K562 (cell line): ENCODE data around the gene A4GNT. TPM values are rescaled to one million over a fixed set of nuclear protein-coding genes. Genes with fewer than 3 reads are reported as not detected.
"Not testable (repeated sequence)": the region's sequence is repeated elsewhere in the genome, so short reads cannot be mapped to it uniquely, and the experiment has no call there.

ENCODE experiments used
- ATAC-seq: fragments of 200-7000 bp; cut with Tn5 transposase; 3 replicates; pipeline ENCODE4 v1.9.1; 2020; ENCODE audit warnings: moderate library complexity
- BruUV-seq: library from RNA; stranded (reverse); fragments of 400-500 nt; replicated peaks from 2 replicates; lab custom pipeline; 2021; lab: Mats Ljungman, UMichigan
- CTCF ChIA-PET: fragments of 300-600 bp; formaldehyde crosslinking; extraction: SDS; loops from one replicate; lab custom pipeline; 2021; ENCODE audit warnings: low intra/inter-chr PET ratio; lab: Yijun Ruan, JAX
- POLR2A ChIA-PET: fragments of 300-600, 350-650 bp; sonication (Branson Sonifier 250); formaldehyde crosslinking; extraction: SDS; loops from one replicate; lab custom pipeline; 2021; ENCODE audit warnings: antibody characterized with exemption, inconsistent platforms; lab: Yijun Ruan, JAX
- DNase-seq, 4 experiments: peaks; one replicate each; pipeline versions ENCODE4 v3.0.0 to v3.0.0-alpha.2; 2011 to 2018; ENCODE audit warnings: low spot score in 3 of 4, mixed read lengths in 3 of 4; ENCODE audit errors: extremely low read depth in 1 of 4
- FAIRE-seq: peaks from 2 replicates; lab custom pipeline; 2011; peaks lifted over from hg19 to GRCh38; lab: Jason Lieb, UNC
- H2AFZ ChIP-seq: 2 replicates; pipeline ENCODE4 v1.6.0; 2011; ENCODE audit warnings: low read depth, low read length, control low read depth, inconsistent platforms
- H3K27ac ChIP-seq: fragments of 200-600 bp; 3 replicates; pipeline ENCODE4 v1.8.0; 2011; ENCODE audit warnings: low read depth, mild to moderate bottlenecking, control low read depth, inconsistent platforms, low read length, moderate library complexity, mixed read lengths; ENCODE audit errors: extremely low read depth
- H3K27me3 ChIP-seq, 2 experiments: fragments of 300-600 bp in 1 of 2; 2 replicates in 1 of 2; 3 replicates in 1 of 2; pipeline versions ENCODE4 v1.6.0 to v1.8.0; 2011; ENCODE audit warnings: inconsistent platforms in 2 of 2, low read length in 2 of 2, mild to moderate bottlenecking in 1 of 2, mixed read lengths in 1 of 2, moderate library complexity in 1 of 2; ENCODE audit not compliant: control insufficient read depth in 2 of 2, insufficient read depth in 2 of 2
- H3K36me3 ChIP-seq: fragments of 300-600 bp; 3 replicates; pipeline ENCODE4 v1.8.0; 2011; ENCODE audit warnings: mild to moderate bottlenecking, low read length, inconsistent platforms; ENCODE audit not compliant: control insufficient read depth, insufficient read depth
- H3K4me1 ChIP-seq, 2 experiments: fragments of 200-600 bp in 1 of 2; replicated peaks in 1 of 2; 2 replicates in 1 of 2; 3 replicates in 1 of 2; pipeline versions ENCODE4 v1.5.1 to v1.8.0; 2011; ENCODE audit warnings: inconsistent platforms in 2 of 2, low read length in 2 of 2, mild to moderate bottlenecking in 1 of 2, mixed read lengths in 1 of 2, moderate library complexity in 1 of 2; ENCODE audit not compliant: control insufficient read depth in 2 of 2, insufficient read depth in 2 of 2
- H3K4me2 ChIP-seq: 2 replicates; pipeline ENCODE4 v1.6.1; 2011; ENCODE audit warnings: low read length, control low read depth, inconsistent platforms, mixed read lengths; ENCODE audit not compliant: insufficient read depth
- H3K4me3 ChIP-seq: fragments of 200-600 bp; sonication (generic), shearing (Covaris generic); 2 replicates; pipeline ENCODE4 v1.5.1; 2016; ENCODE audit warnings: control low read depth, inconsistent platforms
- H3K79me2 ChIP-seq: fragments of 200-600 bp; 3 replicates; pipeline ENCODE4 v1.8.0; 2011; ENCODE audit warnings: low read length, inconsistent platforms; ENCODE audit not compliant: control insufficient read depth, insufficient read depth
- H3K9ac ChIP-seq, 2 experiments: 2 replicates each; pipeline versions ENCODE4 v1.6.0 to v1.6.1; 2011; ENCODE audit warnings: low read depth in 2 of 2, low read length in 2 of 2, control low read depth in 1 of 2, inconsistent platforms in 1 of 2, mild to moderate bottlenecking in 1 of 2, mixed read lengths in 1 of 2; ENCODE audit not compliant: insufficient read depth in 1 of 2
- H3K9me1 ChIP-seq: one replicate; pipeline ENCODE4 v1.6.0; 2011; ENCODE audit warnings: inconsistent platforms, mild to moderate bottlenecking, low read length, moderate library complexity; ENCODE audit not compliant: control insufficient read depth, insufficient read depth
- H3K9me3 ChIP-seq: replicated peaks from 2 replicates; pipeline ENCODE4 v1.5.1; 2011; ENCODE audit warnings: low read depth, low read length, inconsistent platforms; ENCODE audit not compliant: control insufficient read depth, insufficient read depth
- H4K20me1 ChIP-seq: replicated peaks from 2 replicates; pipeline ENCODE4 v1.6.1; 2011; ENCODE audit warnings: low read length, inconsistent platforms, mixed read lengths; ENCODE audit not compliant: control insufficient read depth, insufficient read depth
- E2F4 ChIP-seq: sonication (generic); formaldehyde crosslinking; IDR thresholded peaks from 2 replicates; pipeline ENCODE4 v1.8.0; 2022; ENCODE audit warnings: mild to moderate bottlenecking, low read depth, missing genetic modification reagents
- ELF1 ChIP-seq: fragments of 200-800 bp; sonication (Bioruptor generic); IDR thresholded peaks from 2 replicates; pipeline ENCODE4 v1.6.1; 2016; ENCODE audit warnings: missing genetic modification characterization, missing compliant biosample characterization
- GABPB2 ChIP-seq: fragments of 250-450 bp; sonication (Bioruptor Pico); conservative IDR thresholded peaks from 2 replicates; pipeline ENCODE4 v1.5.1; 2021; ENCODE audit warnings: mild to moderate bottlenecking
- GATA2 ChIP-seq: sonication (generic); formaldehyde crosslinking; IDR thresholded peaks from 2 replicates; pipeline ENCODE4 v1.4.0; 2020; ENCODE audit warnings: mild to moderate bottlenecking, missing genetic modification reagents
- KLF16 ChIP-seq: IDR thresholded peaks from 2 replicates; pipeline ENCODE4 v1.6.1; 2016; ENCODE audit warnings: antibody characterized with exemption
- MBD1 ChIP-seq: fragments of 250-450 bp; sonication (Bioruptor Pico); IDR thresholded peaks from 2 replicates; pipeline ENCODE4 v1.8.0; 2022; ENCODE audit warnings: inconsistent platforms
- MCM5 ChIP-seq: fragments of 450-650 bp; IDR thresholded peaks from 2 replicates; pipeline ENCODE4 v1.6.1; 2016; ENCODE audit warnings: low read depth
- NCOA2 ChIP-seq, 2 experiments: fragments of 450-650 bp; IDR thresholded peaks; 2 replicates each; pipeline ENCODE4 v1.6.1; 2018; ENCODE audit warnings: mild to moderate bottlenecking in 2 of 2, moderate library complexity in 1 of 2; ENCODE audit not compliant: partially characterized antibody in 2 of 2
- RFX7 ChIP-seq: fragments of 250-450 bp; sonication (Bioruptor Pico); IDR thresholded peaks from 2 replicates; pipeline ENCODE4 v1.5.1; 2021; ENCODE audit warnings: mild to moderate bottlenecking
- SMAD3 ChIP-seq: fragments of 450-650 bp; formaldehyde crosslinking; conservative IDR thresholded peaks from 2 replicates; pipeline ENCODE4 v1.4.0; 2020; ENCODE audit warnings: mild to moderate bottlenecking
- TBP ChIP-seq: optimal IDR thresholded peaks from 2 replicates; pipeline ENCODE3; 2011; ENCODE audit warnings: low read depth, low read length, improper control_type of control experiment
- ZNF23 ChIP-seq: fragments of 250-450 bp; sonication (Bioruptor Pico); IDR thresholded peaks from 2 replicates; pipeline ENCODE4 v1.4.0; 2020; ENCODE audit warnings: mild to moderate bottlenecking
- WGBS: fragments of 100-300 bp; shearing (Covaris generic); methylation state at CpG from one replicate; pipeline ENCODE4 v1.1.6; 2016; ENCODE audit warnings: low coverage, mixed read lengths; ENCODE audit not compliant: insufficient coverage; ENCODE audit errors: missing lambda C conversion rate; 5-methylcytosine and 5-hydroxymethylcytosine counted together
- in situ Hi-C: fragments of 300-500 bp; cut with MboI; formaldehyde crosslinking; loops from 4 replicates; pipeline ENCODE4 v1.15.0; 2018; ENCODE audit warnings: inconsistent platforms, mixed read lengths
- intact Hi-C: fragments of 100-400 bp; cut with micrococcal nuclease; formaldehyde crosslinking; loops from 2 replicates; pipeline ENCODE4 v1.14.2; 2022
- polyA plus RNA-seq, 8 experiments: library from polyadenylated mRNA; depleted of rRNA in 4 of 8; stranded (reverse) in 5 of 8; unstranded in 3 of 8; fragments of >200 nt; fragmentation: Nextera tagmentation in 2 of 8; fragmentation: Illumina TruSeq in 1 of 8; extraction: Ambion mirVana in 2 of 8; extraction: Trizol in 1 of 8; gene quantifications; 2 replicates each; pipeline versions ENCODE4 v1.2.1 to v1.2.3, GENCODE V29; 2011 to 2014; ENCODE audit warnings: inconsistent platforms in 1 of 8, missing spikeins in 1 of 8
- total RNA-seq, 7 experiments: library from RNA; depleted of rRNA in 6 of 7; stranded (reverse); fragments of >200 nt in 6 of 7; fragmentation: Illumina TruSeq in 2 of 7; extraction: Trizol in 2 of 7; gene quantifications; 2 replicates each; pipeline versions ENCODE4 v1.2.1 to v1.2.3, GENCODE V29; 2011 to 2021; ENCODE audit warnings: low replicate concordance in 1 of 7

The A4GNT gene
- total and polyA plus RNA-seq, 9 of the 15 experiments (the other 6 are each of a cell fraction or from before 2014, with no cell fraction given) = not detected

- no CpG with 5 or more reads among the region's 3 CpGs for WGBS
- H2AFZ ChIP-seq, H3K9me1 ChIP-seq, in situ Hi-C loops, DNase-seq, H3K4me3 ChIP-seq, POLR2A ChIA-PET, intact Hi-C loops, CTCF ChIA-PET, H3K79me2 ChIP-seq, H3K4me1 ChIP-seq, ATAC-seq, H3K27ac ChIP-seq, FAIRE-seq, BruUV-seq, H3K4me2 ChIP-seq, H4K20me1 ChIP-seq, H3K9me3 ChIP-seq, H3K9ac ChIP-seq, H3K36me3 ChIP-seq: not testable (repeated sequence)
- peaks cover 0 to 12% of the 10 kb centered on the region in 2 experiments; a peak in 2 of 5 replicates for H3K27me3 ChIP-seq
Measured at GRCh38 chr3:138085745-138086144, 46.4 kb downstream of the A4GNT start.

- Histone ChIP-seq H3K9me3 (no peaks in the 10 kb centered on the region), H2AFZ (no peak overlapping the region), H4K20me1 (no peaks in the 10 kb centered on the region; the same call in 1 of the 2 replicates), H3K27ac (no peak overlapping the region), H3K4me1 (no peaks in the 10 kb centered on the region), H3K4me3 (no peak overlapping the region), H3K27me3 (peaks cover 0 to 12% of the 10 kb centered on the region in 2 experiments; a peak in 2 of 5 replicates), H3K4me2 (no peak overlapping the region), H3K79me2 (no peaks in the 10 kb centered on the region), H3K9ac (no peak overlapping the region), H3K36me3 (no peaks in the 10 kb centered on the region), H3K9me1 (no peaks in the 10 kb centered on the region)
- ATAC-seq (no peak), DNase-seq (no peak), FAIRE-seq (no peak)
- CTCF ChIA-PET = no interaction called here
- BruUV-seq = no TSS peak
- intact Hi-C loops (no loop called here), in situ Hi-C loops (no loop called here)
- POLR2A ChIA-PET = no interaction called here
- TF ChIP-seq TBP = no peak
- no peak for TF ChIP-seq ZNF23 (CRISPR knock-in tag)
- no peak for TF ChIP-seq RFX7 (CRISPR knock-in tag)
- TF ChIP-seq SMAD3 (CRISPR knock-in tag) = no peak
- no peak for TF ChIP-seq ELF1
- no peak for TF ChIP-seq MBD1
- no peak for TF ChIP-seq NCOA2 (IDR thresholded peaks at IDR 0.05; ENCODE audit: partially characterized antibody in 2 of 2)
- TF ChIP-seq GATA2 = no peak
- no peak for TF ChIP-seq KLF16
- TF ChIP-seq MCM5 = no peak
- TF ChIP-seq E2F4 = no peak
- no peak for TF ChIP-seq GABPB2 (CRISPR knock-in tag)
Measured at GRCh38 chr3:138084196-138084595, 48.0 kb downstream of the A4GNT start.
